22Rv1 (cell line): ENCODE measurements around the gene INO80.

Experiments used
- H3K27ac ChIP-seq: fragments of 450-650 bp; 2 replicates; pipeline ENCODE4 v1.5.1; 2017
- CTCF ChIP-seq: fragments of 450-650 bp; IDR thresholded peaks from 2 replicates; pipeline ENCODE4 v1.5.1; 2017; ENCODE audit warnings: mild to moderate bottlenecking
- ZFX ChIP-seq: fragments of 450-650 bp; IDR thresholded peaks from 2 replicates; pipeline ENCODE4 v1.6.1; 2017; ENCODE audit warnings: antibody characterized with exemption, borderline replicate concordance

INO80 gene

GRCh38 chr15:40995656-40996055 lies 120.4 kb downstream of the INO80 start:
- TF ChIP-seq ZFX (no peak), CTCF (no peak)
- H3K27ac ChIP-seq, result no peak overlapping the region

- no peak overlapping the region for H3K27ac ChIP-seq
- TF ChIP-seq ZFX (no peak), CTCF (no peak)
These were observed 123.3 kb downstream of the INO80 start for GRCh38 chr15:40992825-40993224.

- no peak overlapping the region for H3K27ac ChIP-seq
- TF ChIP-seq CTCF (no peak), ZFX (no peak)
These were observed 123.8 kb downstream of the INO80 start for GRCh38 chr15:40992241-40992741.

GRCh38 chr15:40991355-40991754 lies 124.7 kb downstream of the INO80 start:
- TF ChIP-seq ZFX (no peak), CTCF (no peak)
- no peak overlapping the region for H3K27ac ChIP-seq

GRCh38 chr15:40990789-40991188 lies 125.3 kb downstream of the INO80 start:
- H3K27ac ChIP-seq, result no peak overlapping the region
- TF ChIP-seq CTCF, result no peak
- no peak for TF ChIP-seq ZFX

- TF ChIP-seq ZFX (no peak), CTCF (no peak)
- H3K27ac ChIP-seq, result no peak overlapping the region
These were observed 126.0 kb downstream of the INO80 start for GRCh38 chr15:40990080-40990479.

- no peak for TF ChIP-seq ZFX
- no peak for TF ChIP-seq CTCF
These were observed 127.9 kb downstream of the INO80 start for GRCh38 chr15:40988156-40988555.

More at GRCh38 chr15:40988156-40988555, 127.9 kb downstream of the INO80 start:
- H3K27ac ChIP-seq, result no peak overlapping the region
